ENCODE measurements around the gene LYPD4.

- TF ChIP-seq, protein P1, sequence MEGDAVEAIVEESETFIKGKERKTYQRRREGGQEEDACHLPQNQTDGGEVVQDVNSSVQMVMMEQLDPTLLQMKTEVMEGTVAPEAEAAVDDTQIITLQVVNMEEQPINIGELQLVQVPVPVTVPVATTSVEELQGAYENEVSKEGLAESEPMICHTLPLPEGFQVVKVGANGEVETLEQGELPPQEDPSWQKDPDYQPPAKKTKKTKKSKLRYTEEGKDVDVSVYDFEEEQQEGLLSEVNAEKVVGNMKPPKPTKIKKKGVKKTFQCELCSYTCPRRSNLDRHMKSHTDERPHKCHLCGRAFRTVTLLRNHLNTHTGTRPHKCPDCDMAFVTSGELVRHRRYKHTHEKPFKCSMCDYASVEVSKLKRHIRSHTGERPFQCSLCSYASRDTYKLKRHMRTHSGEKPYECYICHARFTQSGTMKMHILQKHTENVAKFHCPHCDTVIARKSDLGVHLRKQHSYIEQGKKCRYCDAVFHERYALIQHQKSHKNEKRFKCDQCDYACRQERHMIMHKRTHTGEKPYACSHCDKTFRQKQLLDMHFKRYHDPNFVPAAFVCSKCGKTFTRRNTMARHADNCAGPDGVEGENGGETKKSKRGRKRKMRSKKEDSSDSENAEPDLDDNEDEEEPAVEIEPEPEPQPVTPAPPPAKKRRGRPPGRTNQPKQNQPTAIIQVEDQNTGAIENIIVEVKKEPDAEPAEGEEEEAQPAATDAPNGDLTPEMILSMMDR (IDR thresholded peaks at IDR 0.05), result no peak
- TF ChIP-seq EZH2 (IDR thresholded peaks at IDR 0.05; ENCODE audit: borderline replicate concordance, insufficient read depth, low read depth, low read length, poor library complexity, severe bottlenecking), result no peak
Measured at GRCh38 chr19:41880329-41880708, 35.8 kb upstream of the LYPD4 start.
